Measurements from ENCODE around the gene SIGMAR1.

Gene SIGMAR1

GRCh38 chr9:34585946-34586669 lies 51.5 kb downstream of the SIGMAR1 start:
- DNase-seq (ENCODE audit: extremely low spot score, insufficient read length, low read depth) (no peak), FAIRE-seq (no peak)

- FAIRE-seq (no peak), DNase-seq (ENCODE audit: extremely low spot score, insufficient read length, low read depth) (no peak)
Observed at GRCh38 chr9:34584970-34585369, 52.6 kb downstream of the SIGMAR1 start.

Data from GM18507 (cell line).